Central memory CD8-positive, alpha-beta T cell (primary cell): ENCODE measurements around the gene PEX7.

Experiments
- ATAC-seq: fragments of 150-1000 bp; cut with Tn5 transposase; replicated peaks from 2 replicates; pipeline ENCODE4 v1.10.0; 2022; ENCODE audit warnings: mild to moderate bottlenecking, moderate FRiP score, moderate number of reproducible peaks; ENCODE audit not compliant: poor library complexity, severe bottlenecking; ENCODE audit errors: extremely low read depth
- DNase-seq, 2 donors: peaks; one replicate each; pipeline ENCODE4 v3.0.0; 2021; ENCODE audit warnings: low spot score in 2 of 2
- H3K27ac Mint-ChIP-seq: one replicate; pipeline ENCODE4 v1.8.0; 2022; ENCODE audit warnings: low read depth, mild to moderate bottlenecking, moderate library complexity, mixed read lengths
- H3K27me3 Mint-ChIP-seq: one replicate; pipeline ENCODE4 v1.8.0; 2022; ENCODE audit warnings: mixed read lengths
- H3K36me3 Mint-ChIP-seq: one replicate; pipeline ENCODE4 v1.8.0; 2022; ENCODE audit warnings: mild to moderate bottlenecking, moderate library complexity, mixed read lengths; ENCODE audit not compliant: insufficient read depth
- H3K4me1 Mint-ChIP-seq: one replicate; pipeline ENCODE4 v1.8.0; 2022; ENCODE audit warnings: mixed read lengths
- H3K4me3 Mint-ChIP-seq: one replicate; pipeline ENCODE4 v1.8.0; 2022; ENCODE audit warnings: mild to moderate bottlenecking, moderate library complexity, mixed read lengths
- H3K9me3 Mint-ChIP-seq: one replicate; pipeline ENCODE4 v1.8.0; 2022; ENCODE audit warnings: mixed read lengths

PEX7 gene, protein sequence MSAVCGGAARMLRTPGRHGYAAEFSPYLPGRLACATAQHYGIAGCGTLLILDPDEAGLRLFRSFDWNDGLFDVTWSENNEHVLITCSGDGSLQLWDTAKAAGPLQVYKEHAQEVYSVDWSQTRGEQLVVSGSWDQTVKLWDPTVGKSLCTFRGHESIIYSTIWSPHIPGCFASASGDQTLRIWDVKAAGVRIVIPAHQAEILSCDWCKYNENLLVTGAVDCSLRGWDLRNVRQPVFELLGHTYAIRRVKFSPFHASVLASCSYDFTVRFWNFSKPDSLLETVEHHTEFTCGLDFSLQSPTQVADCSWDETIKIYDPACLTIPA

DNA sequence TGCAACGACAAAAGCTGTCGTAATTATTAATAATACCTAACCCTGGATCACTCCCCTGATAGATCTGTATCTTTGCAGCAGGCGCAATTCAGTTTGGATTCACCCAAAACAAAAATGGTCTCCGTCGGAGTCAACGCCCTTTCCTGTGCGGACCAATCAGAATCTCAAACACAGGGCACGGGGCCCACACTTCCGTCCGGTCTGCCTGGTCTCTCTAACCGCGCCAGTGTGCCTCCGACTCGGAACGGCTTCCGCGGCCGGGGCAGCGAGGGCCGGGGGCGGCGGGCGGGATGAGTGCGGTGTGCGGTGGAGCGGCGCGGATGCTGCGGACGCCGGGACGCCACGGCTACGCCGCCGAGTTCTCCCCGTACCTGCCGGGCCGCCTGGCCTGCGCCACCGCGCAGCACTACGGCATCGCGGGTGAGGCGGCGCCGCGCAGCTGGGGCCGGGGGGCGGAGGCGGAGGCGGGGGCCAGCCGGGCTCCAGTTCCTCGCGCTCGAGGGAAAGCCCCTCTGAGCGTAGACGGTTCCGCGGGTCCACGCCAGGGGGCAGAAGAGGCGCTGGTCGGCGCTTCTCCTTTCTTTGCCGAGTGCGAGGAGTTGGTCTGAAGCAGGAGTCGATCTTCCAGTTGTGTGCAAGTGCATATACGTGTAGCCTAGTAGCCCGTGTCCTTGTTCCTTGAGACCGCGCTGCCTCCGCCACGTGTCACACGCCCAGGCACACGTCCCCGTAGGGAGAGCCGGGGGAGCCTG, at the start of gene PEX7:
Gene PEX7, plus strand, starts transcription at position 217 of the 752 bp plus-strand sequence. Its CDS starts 74 bp downstream, at position 291.
- H3K36me3 Mint-ChIP-seq = peaks cover 21% of the 10 kb centered on the region
- ATAC-seq (peak; percentile 94), DNase-seq (peak; percentile 78 to 84)
- H3K4me1 Mint-ChIP-seq = peaks cover 41% of the 10 kb centered on the region
- no peaks in the 10 kb centered on the region for H3K9me3 Mint-ChIP-seq
- H3K27ac Mint-ChIP-seq = peak within 1 kb of the TSS; percentile 95
- peaks cover 13% of the 10 kb centered on the region for H3K27me3 Mint-ChIP-seq
- peak within 1 kb of the TSS; percentile 90 for H3K4me3 Mint-ChIP-seq

DNA sequence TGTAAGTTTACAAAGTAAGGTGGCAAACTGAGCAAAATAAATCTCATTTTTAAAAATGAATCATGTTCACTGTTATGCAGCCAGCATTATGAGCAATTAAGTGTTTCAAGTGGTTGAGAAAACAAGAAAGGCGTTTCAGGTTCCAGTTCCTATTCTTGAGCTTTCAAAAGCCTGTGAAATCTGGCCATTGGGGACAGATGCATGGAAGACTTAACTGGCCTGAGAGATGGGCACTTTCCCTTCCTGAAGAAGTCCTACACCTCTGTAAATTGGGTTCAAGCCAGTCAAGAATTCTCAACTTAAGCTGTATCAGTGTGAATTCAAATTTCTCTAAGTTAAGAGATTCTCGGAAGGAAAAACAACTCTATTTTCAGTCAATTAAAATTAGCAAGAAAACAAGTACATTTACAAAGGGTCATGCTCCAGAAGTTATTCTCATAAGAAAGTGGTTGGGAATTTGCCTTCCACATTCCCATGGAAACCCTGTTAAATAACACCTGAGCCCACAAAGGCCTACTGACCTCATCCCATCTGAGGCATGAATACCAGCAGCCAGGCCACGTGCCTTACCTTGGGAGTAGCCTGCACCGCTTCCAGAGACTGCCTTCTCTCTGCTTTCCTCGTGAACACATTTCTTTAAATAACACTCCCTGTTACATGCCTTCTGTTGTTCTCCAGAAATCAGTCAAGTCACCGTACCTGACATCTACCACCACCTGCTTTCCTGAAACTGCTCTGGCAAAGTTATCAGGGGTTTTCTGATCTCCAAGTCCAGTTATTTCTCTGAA, 49.5 kb upstream of the PEX7 start:
- Mint-ChIP-seq H3K27ac (no peak overlapping the region), H3K4me1 (peaks cover 46% of the 10 kb centered on the region), H3K4me3 (no peak overlapping the region), H3K27me3 (no peaks in the 10 kb centered on the region), H3K9me3 (no peaks in the 10 kb centered on the region), H3K36me3 (peaks cover 5% of the 10 kb centered on the region)
- ATAC-seq (no peak), DNase-seq (no peak)

DNA sequence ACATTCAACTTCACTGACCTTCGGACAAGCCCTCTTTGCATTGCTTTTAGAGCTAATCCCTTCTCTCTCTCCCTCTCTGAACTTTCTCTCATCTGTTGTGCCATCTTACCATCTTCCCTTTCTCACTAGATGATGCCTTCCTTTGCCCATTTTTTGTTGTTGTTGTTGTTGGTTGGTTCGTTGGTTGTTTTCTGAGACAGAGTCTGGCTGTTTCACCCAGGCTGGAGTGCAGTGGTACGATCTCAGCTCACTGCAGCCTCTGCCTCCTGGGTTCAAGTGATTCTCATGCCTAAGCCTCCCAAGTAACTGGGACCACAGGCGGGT, 49.0 kb upstream of the PEX7 start:
- Mint-ChIP-seq H3K27me3 (no peaks in the 10 kb centered on the region), H3K27ac (no peak overlapping the region), H3K9me3 (no peaks in the 10 kb centered on the region), H3K4me1 (peaks cover 40% of the 10 kb centered on the region), H3K4me3 (no peak overlapping the region), H3K36me3 (peaks cover 5% of the 10 kb centered on the region)
- DNase-seq (no peak), ATAC-seq (no peak)

DNA sequence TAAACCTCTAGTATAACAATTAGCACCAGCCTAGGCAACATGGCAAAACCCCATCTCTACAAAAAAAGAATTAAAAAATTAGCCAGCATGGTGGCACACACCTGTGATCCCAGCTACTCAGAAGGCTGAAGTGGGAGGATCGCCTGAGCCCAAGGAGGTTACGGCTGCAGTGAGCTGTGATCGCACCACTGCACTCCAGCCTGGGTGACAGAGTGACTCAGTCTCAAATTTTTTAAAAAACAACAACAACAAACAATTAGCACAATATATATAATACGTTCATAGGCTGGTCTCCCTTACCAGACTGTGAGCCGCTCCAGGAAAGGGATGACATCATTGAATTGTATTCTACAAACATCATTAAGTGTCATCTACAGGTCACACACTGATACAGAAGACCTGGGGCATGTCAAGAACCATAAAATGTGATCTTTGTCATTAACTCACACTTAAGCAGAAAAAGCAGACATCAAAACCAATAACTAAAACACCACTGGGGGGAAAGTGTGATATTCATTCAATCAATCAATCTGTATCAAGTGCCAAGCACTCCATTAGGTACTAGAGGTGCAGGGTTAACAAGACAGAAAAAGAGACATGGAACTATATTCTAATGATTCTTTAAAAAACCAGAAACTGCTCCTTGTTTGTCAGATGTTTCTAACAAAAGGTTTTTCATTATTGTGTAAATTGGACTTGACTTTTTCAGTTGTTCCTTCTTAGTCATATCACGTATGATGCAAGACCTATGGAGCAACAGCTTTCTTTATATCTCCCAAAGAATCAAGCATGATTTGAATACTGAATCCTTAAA, 48.0 kb upstream of the PEX7 start:
- peaks cover 2% of the 10 kb centered on the region for H3K36me3 Mint-ChIP-seq
- no peak for ATAC-seq
- H3K27ac Mint-ChIP-seq = peak overlapping the region; percentile 78
- no peak overlapping the region for H3K4me3 Mint-ChIP-seq
- no peak for DNase-seq
- no peaks in the 10 kb centered on the region for H3K27me3 Mint-ChIP-seq
- H3K4me1 Mint-ChIP-seq = peaks cover 34% of the 10 kb centered on the region
- no peaks in the 10 kb centered on the region for H3K9me3 Mint-ChIP-seq

DNA sequence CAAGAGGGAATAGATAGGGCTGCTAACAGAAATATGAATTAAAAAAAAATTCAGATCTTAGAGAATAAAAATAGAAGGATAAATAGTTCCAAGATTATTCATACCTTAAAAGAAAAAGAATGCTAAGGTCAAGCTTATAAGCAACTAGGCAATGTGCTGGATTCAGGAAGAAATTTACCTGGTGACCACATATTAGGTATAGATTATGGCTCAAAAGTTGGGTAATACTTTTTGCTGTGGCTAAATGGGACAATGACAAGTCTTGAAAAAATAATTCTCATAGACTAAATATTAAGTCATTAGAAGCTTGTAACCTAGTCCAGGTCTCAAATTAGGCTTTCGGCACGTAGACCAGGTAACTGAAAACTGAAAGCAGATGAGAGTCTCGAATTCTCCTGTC, 47.3 kb upstream of the PEX7 start:
- Mint-ChIP-seq H3K9me3 (no peaks in the 10 kb centered on the region), H3K27me3 (no peaks in the 10 kb centered on the region), H3K36me3 (peaks cover 1% of the 10 kb centered on the region), H3K27ac (peak overlapping the region; percentile 78), H3K4me1 (peaks cover 32% of the 10 kb centered on the region), H3K4me3 (no peak overlapping the region)
- no peak for DNase-seq
- no peak for ATAC-seq

DNA sequence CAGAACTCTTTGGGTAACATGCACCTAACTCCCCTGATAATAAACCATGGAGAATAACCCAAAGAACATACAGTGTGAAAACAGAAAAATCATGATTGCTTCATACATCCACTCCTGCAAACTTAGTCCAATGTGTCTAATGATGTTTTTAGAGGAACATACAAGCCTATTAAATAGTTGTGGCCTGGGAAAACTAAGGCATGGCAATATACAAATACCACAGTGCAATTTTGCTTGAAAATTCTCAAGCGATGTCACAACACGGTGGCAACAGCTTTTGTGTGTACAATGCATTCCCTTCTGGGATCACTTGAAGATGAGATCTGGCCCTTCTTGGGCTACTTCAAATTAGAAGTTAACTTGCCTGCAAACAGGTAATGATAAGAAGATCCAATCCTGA, 46.8 kb upstream of the PEX7 start:
- Mint-ChIP-seq H3K9me3 (no peaks in the 10 kb centered on the region), H3K36me3 (peaks cover 1% of the 10 kb centered on the region), H3K4me3 (no peak overlapping the region), H3K27ac (no peak overlapping the region), H3K27me3 (no peaks in the 10 kb centered on the region), H3K4me1 (peaks cover 32% of the 10 kb centered on the region)
- DNase-seq (no peak), ATAC-seq (no peak)

DNA sequence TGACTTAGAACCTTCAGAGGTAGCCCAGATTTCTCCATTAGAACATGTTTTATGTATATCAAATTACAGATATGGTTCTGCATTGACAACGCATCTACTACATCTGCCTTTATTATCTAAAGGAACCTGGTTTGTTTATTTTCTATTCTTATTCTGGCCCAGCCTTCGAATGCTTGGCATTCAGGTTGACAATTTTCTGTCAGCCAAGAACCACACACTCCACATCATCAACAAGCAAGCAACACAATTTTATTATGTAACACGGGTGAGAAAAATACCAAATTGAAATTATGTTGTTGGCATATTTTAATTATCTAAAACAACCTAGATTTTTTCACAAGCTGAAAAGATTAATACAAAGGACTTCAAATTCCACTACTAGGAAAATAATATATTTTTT, 44.7 kb upstream of the PEX7 start:
- H3K4me3 Mint-ChIP-seq = no peak overlapping the region
- H3K36me3 Mint-ChIP-seq = peaks cover 2% of the 10 kb centered on the region
- no peak overlapping the region for H3K27ac Mint-ChIP-seq
- no peaks in the 10 kb centered on the region for H3K9me3 Mint-ChIP-seq
- no peak for DNase-seq
- H3K4me1 Mint-ChIP-seq = peaks cover 33% of the 10 kb centered on the region
- no peaks in the 10 kb centered on the region for H3K27me3 Mint-ChIP-seq
- ATAC-seq = no peak

DNA sequence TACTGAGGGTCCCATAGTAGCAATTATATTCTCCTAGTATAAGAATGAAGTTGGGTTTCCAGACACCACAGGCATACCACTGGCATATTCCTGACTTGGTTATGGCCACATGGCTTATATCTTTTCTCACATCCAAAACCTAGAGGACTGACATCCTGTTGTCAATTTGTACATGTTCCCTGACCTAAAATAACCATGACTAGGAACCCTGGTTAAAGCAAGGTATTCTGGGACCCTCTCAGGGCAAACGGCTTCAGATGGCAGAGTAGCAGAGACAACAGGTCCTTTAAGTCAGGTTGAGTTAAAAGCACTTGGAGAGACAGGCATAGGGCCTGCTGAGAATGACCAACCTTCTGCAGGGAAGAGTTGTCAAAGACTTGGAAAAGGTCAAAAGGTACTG, 42.7 kb upstream of the PEX7 start:
- H3K36me3 Mint-ChIP-seq = peaks cover 7% of the 10 kb centered on the region
- H3K9me3 Mint-ChIP-seq = no peaks in the 10 kb centered on the region
- H3K4me3 Mint-ChIP-seq = no peak overlapping the region
- ATAC-seq (no peak), DNase-seq (no peak)
- peaks cover 36% of the 10 kb centered on the region for H3K4me1 Mint-ChIP-seq
- H3K27me3 Mint-ChIP-seq = no peaks in the 10 kb centered on the region
- H3K27ac Mint-ChIP-seq = no peak overlapping the region

DNA sequence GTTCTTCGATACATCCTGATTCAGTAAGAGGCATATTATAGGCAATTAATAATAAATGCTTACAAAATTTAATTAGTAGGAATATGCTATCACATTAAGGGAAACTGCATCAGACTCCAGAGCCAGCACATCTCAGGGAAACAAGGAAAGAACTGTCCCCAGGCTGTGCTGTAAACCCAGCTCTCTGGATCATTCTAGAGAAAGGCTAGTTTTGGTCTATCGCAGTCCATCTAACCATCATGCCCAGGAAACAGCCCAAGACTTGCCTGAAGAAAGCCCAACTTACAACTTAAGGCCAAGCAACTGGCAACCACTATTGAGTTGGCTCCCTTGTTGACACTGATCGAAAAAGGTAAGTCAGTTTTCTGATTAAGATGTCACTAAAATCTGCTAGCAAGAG, 41.4 kb upstream of the PEX7 start:
- no peak for ATAC-seq
- Mint-ChIP-seq H3K27ac (no peak overlapping the region), H3K4me1 (peaks cover 47% of the 10 kb centered on the region), H3K9me3 (no peaks in the 10 kb centered on the region), H3K27me3 (no peaks in the 10 kb centered on the region), H3K36me3 (peaks cover 11% of the 10 kb centered on the region), H3K4me3 (no peak overlapping the region)
- DNase-seq = no peak

DNA sequence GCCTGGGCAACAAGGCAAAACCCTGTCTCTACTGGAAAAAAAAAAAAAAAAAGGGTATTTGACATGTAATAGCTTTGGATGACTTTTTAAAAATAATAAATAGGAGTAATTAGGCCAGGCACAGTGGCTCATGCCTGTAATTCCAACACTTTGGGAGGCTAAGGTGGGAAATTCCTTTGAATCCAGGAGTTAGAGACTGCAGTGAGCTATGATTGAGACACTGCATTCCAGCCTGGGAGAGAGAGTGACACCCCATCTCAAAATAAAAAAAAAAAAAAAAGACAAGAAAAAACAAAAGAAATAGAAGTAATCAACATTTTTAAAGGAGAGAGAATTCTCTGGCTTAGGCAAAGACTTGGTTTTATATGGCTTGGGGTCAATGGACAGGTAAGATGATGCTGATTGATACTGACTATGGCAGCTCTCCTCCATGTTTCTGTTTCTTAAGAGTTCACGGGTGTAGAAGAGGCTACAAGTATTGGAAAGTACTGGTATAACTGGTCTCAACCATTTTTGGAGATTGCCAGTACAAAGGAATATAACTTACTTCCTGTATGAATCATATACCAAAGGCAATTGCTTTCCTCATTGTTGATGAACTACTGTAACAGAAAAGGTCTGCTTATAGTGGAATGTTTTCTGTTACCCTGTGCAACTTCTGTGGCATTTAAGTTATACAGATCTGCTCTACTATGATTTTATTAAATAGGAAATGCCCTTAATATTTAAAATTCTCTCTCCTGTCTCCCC, 40.2 kb upstream of the PEX7 start:
- Mint-ChIP-seq H3K27me3 (no peaks in the 10 kb centered on the region), H3K27ac (peak overlapping the region; percentile 69), H3K9me3 (no peaks in the 10 kb centered on the region), H3K4me3 (no peak overlapping the region), H3K36me3 (peaks cover 11% of the 10 kb centered on the region), H3K4me1 (peaks cover 46% of the 10 kb centered on the region)
- ATAC-seq (no peak), DNase-seq (no peak)

DNA sequence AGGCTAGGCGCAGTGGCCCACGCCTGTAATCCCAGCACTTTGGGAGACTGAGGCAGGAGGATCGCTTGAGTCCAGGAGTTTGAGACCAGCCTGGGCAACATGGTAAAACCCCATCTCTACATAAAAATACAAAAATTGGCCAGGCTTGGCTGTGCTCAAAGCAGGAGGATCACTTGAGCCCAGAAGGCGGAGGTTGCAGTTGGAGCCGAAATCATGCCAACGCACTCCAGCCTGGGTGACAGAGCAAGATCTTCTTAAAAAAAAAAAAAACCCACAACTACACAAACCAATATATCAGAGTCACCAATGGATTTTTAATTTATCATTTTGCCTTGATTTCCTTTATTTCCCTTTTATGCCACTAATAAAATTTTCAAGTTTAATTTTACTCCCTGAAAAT, 39.4 kb upstream of the PEX7 start:
- Mint-ChIP-seq H3K4me3 (no peak overlapping the region), H3K4me1 (peaks cover 50% of the 10 kb centered on the region), H3K27me3 (no peaks in the 10 kb centered on the region), H3K36me3 (peaks cover 11% of the 10 kb centered on the region), H3K27ac (peak overlapping the region; percentile 69), H3K9me3 (no peaks in the 10 kb centered on the region)
- ATAC-seq (no peak), DNase-seq (no peak)
